H1 (cell line): ENCODE measurements around the gene SRSF1. TPM values are rescaled to one million over a fixed set of nuclear protein-coding genes. Genes with fewer than 3 reads are reported as not detected.

Experiments
- CTCF ChIA-PET: fragments of 300-600 bp; sonication (Branson Sonifier 250); formaldehyde crosslinking; loops from one replicate; lab custom pipeline; 2021; ENCODE audit not compliant: partially characterized antibody; lab: Charles Lee
- POLR2A ChIA-PET: fragments of 300-600 bp; sonication (Branson Sonifier 250); formaldehyde crosslinking; loops from one replicate; lab custom pipeline; 2021; ENCODE audit warnings: inconsistent platforms; ENCODE audit not compliant: partially characterized antibody; lab: Charles Lee
- DNase-seq, 2 experiments: peaks; one replicate each; pipeline versions ENCODE4 v3.0.0 to v3.0.0-alpha.2; 2010 to 2022; ENCODE audit warnings: low spot score in 2 of 2, low read depth in 1 of 2, mixed read lengths in 1 of 2
- FAIRE-seq: peaks from 2 replicates; lab custom pipeline; 2011; peaks lifted over from hg19 to GRCh38; lab: Jason Lieb, UNC
- H2AFZ ChIP-seq: 2 replicates; pipeline ENCODE4 v1.8.1; 2012; ENCODE audit warnings: low read length, inconsistent platforms
- H2AK5ac ChIP-seq: 2 replicates; pipeline ENCODE4 v1.6.1; 2013; ENCODE audit warnings: low read depth, low read length
- H2BK120ac ChIP-seq: replicated peaks from 2 replicates; pipeline ENCODE3; 2013; ENCODE audit warnings: low read depth, low read length, inconsistent platforms
- H2BK12ac ChIP-seq: 2 replicates; pipeline ENCODE4 v1.6.1; 2013; ENCODE audit warnings: low read depth, low read length
- H2BK15ac ChIP-seq: 2 replicates; pipeline ENCODE4 v1.6.1; 2013; ENCODE audit warnings: low read length
- H2BK20ac ChIP-seq: 2 replicates; pipeline ENCODE4 v1.6.1; 2013; ENCODE audit warnings: low read length
- H2BK5ac ChIP-seq: 2 replicates; pipeline ENCODE4 v1.6.1; 2013; ENCODE audit warnings: low read depth, low read length
- H3K14ac ChIP-seq: 2 replicates; pipeline ENCODE4 v1.6.1; 2013; ENCODE audit warnings: inconsistent platforms; ENCODE audit not compliant: insufficient read length
- H3K18ac ChIP-seq: 2 replicates; pipeline ENCODE4 v1.6.1; 2013; ENCODE audit warnings: low read length; ENCODE audit errors: extremely low read depth
- H3K23ac ChIP-seq: 2 replicates; pipeline ENCODE4 v1.6.1; 2013; ENCODE audit warnings: inconsistent platforms; ENCODE audit not compliant: insufficient read length
- H3K23me2 ChIP-seq: 2 replicates; pipeline ENCODE4 v1.6.1; 2013; ENCODE audit warnings: low read depth, low read length
- H3K27ac ChIP-seq: 2 replicates; pipeline ENCODE4 v1.6.1; 2011; ENCODE audit warnings: low read depth, low read length, inconsistent platforms
- H3K27me3 ChIP-seq, 4 experiments: replicated peaks in 1 of 4; 1 replicate in 1 of 4; 2 replicates in 3 of 4; pipeline versions ENCODE4 v1.6.1 to v1.8.1; 2011 to 2013; ENCODE audit warnings: low read length in 3 of 4, mild to moderate bottlenecking in 3 of 4, inconsistent platforms in 2 of 4, mixed read lengths in 2 of 4, moderate library complexity in 1 of 4; ENCODE audit not compliant: control insufficient read depth in 3 of 4, insufficient read depth in 3 of 4; ENCODE audit errors: extremely low read depth in 1 of 4
- H3K36me3 ChIP-seq, 4 experiments: 2 replicates each; pipeline versions ENCODE4 v1.6.1 to v1.8.1; 2011 to 2013; ENCODE audit warnings: mild to moderate bottlenecking in 4 of 4, low read length in 3 of 4, moderate library complexity in 2 of 4, control low read depth in 1 of 4, inconsistent platforms in 1 of 4; ENCODE audit not compliant: insufficient read depth in 4 of 4, control insufficient read depth in 2 of 4
- H3K4ac ChIP-seq: replicated peaks from 2 replicates; pipeline ENCODE3; 2013; ENCODE audit warnings: low read length, low read depth, mixed read lengths, inconsistent platforms; ENCODE audit not compliant: insufficient read length
- H3K4me1 ChIP-seq, 4 experiments: replicated peaks in 1 of 4; 1 replicate in 1 of 4; 2 replicates in 3 of 4; pipeline versions ENCODE4 v1.6.1 to v1.8.1; 2011 to 2013; ENCODE audit warnings: low read length in 3 of 4, inconsistent platforms in 2 of 4, mixed read lengths in 1 of 4; ENCODE audit not compliant: insufficient read depth in 4 of 4, control insufficient read depth in 3 of 4
- H3K4me2 ChIP-seq, 2 experiments: 2 replicates each; pipeline versions ENCODE4 v1.6.1 to v1.8.1; 2011 to 2013; ENCODE audit warnings: low read depth in 2 of 2, low read length in 2 of 2, control low read depth in 1 of 2, inconsistent platforms in 1 of 2, mild to moderate bottlenecking in 1 of 2; ENCODE audit not compliant: insufficient read depth in 1 of 2
- H3K4me3 ChIP-seq, 4 experiments: fragments of 200-600, 300-600 bp in 1 of 4; sonication (generic), shearing (Covaris generic), sonication (Bioruptor Twin) in 1 of 4; 2 replicates each; pipeline versions ENCODE4 v1.5.1 to v1.8.1; 2011 to 2016; ENCODE audit warnings: low read length in 4 of 4, low read depth in 3 of 4, control low read depth in 2 of 4, inconsistent platforms in 2 of 4, mild to moderate bottlenecking in 2 of 4, mixed read lengths in 1 of 4, moderate library complexity in 1 of 4; ENCODE audit not compliant: insufficient read depth in 2 of 4; ENCODE audit errors: extremely low read depth in 1 of 4
- H3K56ac ChIP-seq: replicated peaks from 2 replicates; pipeline ENCODE3; 2013; ENCODE audit warnings: low read depth, mild to moderate bottlenecking, mixed read lengths, low read length, inconsistent platforms; ENCODE audit not compliant: insufficient read length
- H3K79me1 ChIP-seq: 2 replicates; pipeline ENCODE4 v1.6.1; 2013; ENCODE audit warnings: low read depth, low read length, control low read depth
- H3K79me2 ChIP-seq, 2 experiments: 2 replicates each; pipeline versions ENCODE4 v1.6.1 to v1.8.1; 2012 to 2013; ENCODE audit warnings: low read length in 2 of 2, mild to moderate bottlenecking in 2 of 2, inconsistent platforms in 1 of 2; ENCODE audit not compliant: insufficient read depth in 2 of 2, control insufficient read depth in 1 of 2
- H3K9ac ChIP-seq, 4 experiments: replicated peaks in 1 of 4; 1 replicate in 1 of 4; 2 replicates in 3 of 4; pipeline versions ENCODE4 v1.6.1 to v1.8.1; 2011 to 2013; ENCODE audit warnings: low read depth in 3 of 4, low read length in 3 of 4, control low read depth in 2 of 4, mild to moderate bottlenecking in 2 of 4, moderate library complexity in 2 of 4, inconsistent platforms in 1 of 4; ENCODE audit errors: extremely low read depth in 1 of 4
- H3K9me3 ChIP-seq, 2 experiments: 2 replicates each; pipeline versions ENCODE4 v1.6.1 to v1.8.1; 2012 to 2013; ENCODE audit warnings: mild to moderate bottlenecking in 2 of 2, moderate library complexity in 2 of 2, control low read depth in 1 of 2, inconsistent platforms in 1 of 2, low read depth in 1 of 2, low read length in 1 of 2, mixed read lengths in 1 of 2; ENCODE audit not compliant: insufficient read depth in 2 of 2
- H4K20me1 ChIP-seq, 2 experiments: replicated peaks in 1 of 2; 2 replicates each; pipeline versions ENCODE3 to v1.8.1; 2011 to 2013; ENCODE audit warnings: inconsistent platforms in 2 of 2, low read length in 2 of 2, mild to moderate bottlenecking in 1 of 2; ENCODE audit not compliant: insufficient read depth in 2 of 2, control insufficient read depth in 1 of 2
- H4K5ac ChIP-seq: 2 replicates; pipeline ENCODE4 v1.6.1; 2013; ENCODE audit warnings: low read length, low read depth, mixed read lengths, inconsistent platforms; ENCODE audit not compliant: insufficient read length
- H4K8ac ChIP-seq: 2 replicates; pipeline ENCODE4 v1.8.0; 2013; ENCODE audit warnings: mild to moderate bottlenecking, moderate library complexity, low read length, inconsistent platforms; ENCODE audit not compliant: insufficient read depth; ENCODE audit errors: extremely low read depth
- H4K91ac ChIP-seq: replicated peaks from 2 replicates; pipeline ENCODE3; 2013; ENCODE audit warnings: low read length, mixed read lengths, inconsistent platforms; ENCODE audit not compliant: insufficient read length
- BCL11A ChIP-seq, 2 experiments: IDR thresholded peaks; one replicate each; pipeline ENCODE4 v1.6.1; 2011; ENCODE audit warnings: low read depth in 2 of 2, low read length in 2 of 2, mild to moderate bottlenecking in 2 of 2
- BRCA1 ChIP-seq: IDR thresholded peaks from 2 replicates; pipeline ENCODE4 v1.6.1; 2012; ENCODE audit warnings: low read depth, low read length, improper control_type of control experiment
- CHD2 ChIP-seq: IDR thresholded peaks from 2 replicates; pipeline ENCODE4 v1.6.1; 2012; ENCODE audit warnings: low read length, improper control_type of control experiment
- CREB1 ChIP-seq: IDR thresholded peaks from 2 replicates; pipeline ENCODE4 v1.6.1; 2012; ENCODE audit warnings: inconsistent platforms
- CTBP2 ChIP-seq: IDR thresholded peaks from 2 replicates; pipeline ENCODE4 v1.7.0; 2011; ENCODE audit warnings: borderline replicate concordance, mild to moderate bottlenecking, moderate library complexity, mixed read lengths, low read length; ENCODE audit not compliant: insufficient read depth, insufficient read length
- GTF2F1 ChIP-seq: IDR thresholded peaks from 2 replicates; pipeline ENCODE4 v1.6.1; 2012; ENCODE audit warnings: low read depth, low read length, improper control_type of control experiment, borderline replicate concordance
- KDM1A ChIP-seq: fragments of 200-600, 300-600 bp; sonication (generic); IDR thresholded peaks from 2 replicates; pipeline ENCODE4 v1.7.1; 2016; ENCODE audit warnings: mild to moderate bottlenecking, low read length, borderline replicate concordance
- SAP30 ChIP-seq: fragments of 300-600 bp; sonication (generic); IDR thresholded peaks from 2 replicates; pipeline ENCODE4 v1.7.1; 2012; ENCODE audit warnings: low read length, moderate library complexity, mild to moderate bottlenecking, inconsistent platforms; ENCODE audit not compliant: insufficient read depth, insufficient replicate concordance
- SP2 ChIP-seq: IDR thresholded peaks from 2 replicates; pipeline ENCODE4 v1.6.1; 2012; ENCODE audit warnings: mild to moderate bottlenecking, low read length, inconsistent platforms
- WGBS, 2 experiments: shearing (Covaris generic) in 1 of 2; methylation state at CpG; one replicate each; pipeline versions ENCODE4 v1.1.6 to v1.1.7; 2013 to 2015; ENCODE audit warnings: low lambda C conversion rate in 2 of 2, mixed read lengths in 2 of 2, inconsistent platforms in 1 of 2, low coverage in 1 of 2, missing lambda C conversion rate in 1 of 2; ENCODE audit not compliant: insufficient replicate concordance in 2 of 2, insufficient coverage in 1 of 2, insufficient read length in 1 of 2; ENCODE audit errors: extremely low coverage in 1 of 2, missing lambda C conversion rate in 1 of 2; 5-methylcytosine and 5-hydroxymethylcytosine counted together
- polyA plus RNA-seq, 7 experiments: library from polyadenylated mRNA; depleted of rRNA in 3 of 7; stranded (reverse) in 5 of 7; unstranded in 2 of 7; fragments of >200 nt in 5 of 7; fragments of 200-250 nt in 2 of 7; gene quantifications; 1 replicate in 5 of 7; 2 replicates in 1 of 7; 4 replicates in 1 of 7; pipeline versions ENCODE4 v1.2.1 to v1.2.3, GENCODE V29; 2011 to 2013; ENCODE audit warnings: missing spikeins in 2 of 7, mixed read lengths in 2 of 7
- total RNA-seq: library from RNA; stranded (reverse); fragmentation: NEBNext Ultra II Directional; extraction: Animal tissue kit (Norgen Biotek cat#: 25700); gene quantifications from 2 replicates; pipeline ENCODE4 v1.2.1, GENCODE V29; 2021
- TF ChIP-seq, protein P1 (sequence below), 3 experiments: IDR thresholded peaks; 1 replicate in 2 of 3; 2 replicates in 1 of 3; pipeline versions ENCODE4 v1.5.1 to v1.6.1; 2011; ENCODE audit warnings: low read length in 3 of 3, mild to moderate bottlenecking in 3 of 3, inconsistent platforms in 2 of 3, low read depth in 1 of 3, moderate library complexity in 1 of 3; ENCODE audit not compliant: insufficient read depth in 1 of 3; ENCODE audit errors: control extremely low read depth in 1 of 3
- TF ChIP-seq, protein P2 (sequence below): IDR thresholded peaks from 2 replicates; pipeline ENCODE4 v1.6.1; 2012; ENCODE audit warnings: inconsistent platforms

The SRSF1 gene
- total and polyA plus RNA-seq, 2 of the 8 experiments (the other 6 are each of a cell fraction or from before 2014, with no cell fraction given): 149 to 429 TPM

DNA sequence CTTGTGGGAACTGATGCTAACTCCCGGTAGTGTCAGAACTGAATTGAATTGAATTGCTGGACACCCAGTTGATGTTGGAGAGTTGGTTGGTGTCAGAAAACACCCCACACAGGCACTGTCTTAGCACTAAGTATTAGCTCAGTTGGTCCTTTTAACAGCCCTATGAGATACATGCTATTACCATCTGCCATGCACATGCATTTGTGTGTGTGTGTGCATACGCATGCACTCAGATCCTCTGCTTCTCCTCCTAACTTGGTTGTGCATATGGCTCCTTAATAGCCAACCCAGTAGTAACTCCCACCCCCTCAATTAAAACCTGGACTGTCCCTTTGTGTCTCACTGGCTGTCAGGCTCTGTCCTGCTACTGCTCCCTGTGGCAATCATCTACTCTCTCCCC lies 43.9 kb upstream of the SRSF1 start:
- Histone ChIP-seq H4K91ac (no peak overlapping the region), H2BK120ac (no peak overlapping the region), H3K14ac (no peak overlapping the region), H3K4me2 (no peak overlapping the region), H3K9ac (no peak overlapping the region), H3K4ac (no peak overlapping the region), H3K79me2 (no peaks in the 10 kb centered on the region), H3K56ac (no peak overlapping the region), H3K4me3 (no peak overlapping the region), H4K5ac (no peak overlapping the region), H3K79me1 (no peaks in the 10 kb centered on the region), H4K20me1 (no peaks in the 10 kb centered on the region), H3K27me3 (0 out of 7 replicates have a peak, but pooled peaks cover 0 to 2% (median 0%) of the 10 kb centered on the region in 4 experiments), H3K18ac (no peak overlapping the region), H3K36me3 (no peaks in the 10 kb centered on the region), H2AK5ac (no peak overlapping the region), H4K8ac (no peak overlapping the region), H2BK15ac (no peak overlapping the region), H2BK20ac (no peak overlapping the region), H3K4me1 (peaks cover 0 to 7% (median 4%) of the 10 kb centered on the region in 4 experiments; a peak in 3 of 7 replicates), H3K27ac (no peak overlapping the region), H2BK12ac (no peak overlapping the region), H2AFZ (no peak overlapping the region), H3K9me3 (no peaks in the 10 kb centered on the region), H3K23me2 (no peaks in the 10 kb centered on the region), H2BK5ac (no peak overlapping the region), H3K23ac (no peak overlapping the region)
- WGBS, 2 experiments: 92% methylated on average over 2 of the region's 2 CpGs; no CpG with 5 or more reads in 1 of the 2 experiments
- no peak for FAIRE-seq
- CTCF ChIA-PET: interaction anchor here (1.0 to 2.1 kb wide), 3 partner anchors 20 to 51 kb away, joined by 3 to 8 read pairs (median 3); no protein-coding TSS in a partner anchor
- no peak for DNase-seq
- POLR2A ChIA-PET: interaction anchor here (0.8 to 0.9 kb wide), 3 partner anchors 31 to 55 kb away, joined by 3 read pairs; no protein-coding TSS in a partner anchor
- no peak for TF ChIP-seq SP2
- TF ChIP-seq BRCA1: no peak
- TF ChIP-seq, protein P1, sequence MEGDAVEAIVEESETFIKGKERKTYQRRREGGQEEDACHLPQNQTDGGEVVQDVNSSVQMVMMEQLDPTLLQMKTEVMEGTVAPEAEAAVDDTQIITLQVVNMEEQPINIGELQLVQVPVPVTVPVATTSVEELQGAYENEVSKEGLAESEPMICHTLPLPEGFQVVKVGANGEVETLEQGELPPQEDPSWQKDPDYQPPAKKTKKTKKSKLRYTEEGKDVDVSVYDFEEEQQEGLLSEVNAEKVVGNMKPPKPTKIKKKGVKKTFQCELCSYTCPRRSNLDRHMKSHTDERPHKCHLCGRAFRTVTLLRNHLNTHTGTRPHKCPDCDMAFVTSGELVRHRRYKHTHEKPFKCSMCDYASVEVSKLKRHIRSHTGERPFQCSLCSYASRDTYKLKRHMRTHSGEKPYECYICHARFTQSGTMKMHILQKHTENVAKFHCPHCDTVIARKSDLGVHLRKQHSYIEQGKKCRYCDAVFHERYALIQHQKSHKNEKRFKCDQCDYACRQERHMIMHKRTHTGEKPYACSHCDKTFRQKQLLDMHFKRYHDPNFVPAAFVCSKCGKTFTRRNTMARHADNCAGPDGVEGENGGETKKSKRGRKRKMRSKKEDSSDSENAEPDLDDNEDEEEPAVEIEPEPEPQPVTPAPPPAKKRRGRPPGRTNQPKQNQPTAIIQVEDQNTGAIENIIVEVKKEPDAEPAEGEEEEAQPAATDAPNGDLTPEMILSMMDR (IDR thresholded peaks at IDR 0.05; ENCODE audit: control extremely low read depth in 1 of 3, insufficient read depth in 1 of 3, low read depth in 1 of 3, low read length in 3 of 3): no peak
- TF ChIP-seq, protein P2, sequence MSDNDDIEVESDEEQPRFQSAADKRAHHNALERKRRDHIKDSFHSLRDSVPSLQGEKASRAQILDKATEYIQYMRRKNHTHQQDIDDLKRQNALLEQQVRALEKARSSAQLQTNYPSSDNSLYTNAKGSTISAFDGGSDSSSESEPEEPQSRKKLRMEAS: no peak
- no peak for TF ChIP-seq CHD2
- TF ChIP-seq GTF2F1: no peak
- no peak for TF ChIP-seq SAP30
- TF ChIP-seq CREB1: no peak
- TF ChIP-seq BCL11A (IDR thresholded peaks at IDR 0.05; ENCODE audit: low read depth in 2 of 2, low read length in 2 of 2): no peak
- no peak for TF ChIP-seq KDM1A
- TF ChIP-seq CTBP2: no peak
